Tibial artery (tissue), 4 donors: ENCODE data around the gene MAPK6.

Source experiments
- DNase-seq, 2 donors: peaks; one replicate each; pipeline ENCODE4 v3.0.0-alpha.2; 2019
- H3K27ac ChIP-seq, 2 donors: fragments of 200-600 bp; sonication (generic) in 1 of 2; 1 replicate in 1 of 2; 2 replicates in 1 of 2; pipeline ENCODE4 v1.5.1; 2018 to 2019; ENCODE audit warnings: mild to moderate bottlenecking in 1 of 2
- H3K27me3 ChIP-seq, 2 donors: fragments of 200-600 bp; sonication (generic) in 1 of 2; one replicate each; pipeline versions ENCODE4 v1.5.1 to v1.6.0; 2016 to 2019
- H3K36me3 ChIP-seq, 3 donors: fragments of 200-600 bp; sonication (generic) in 2 of 3; one replicate each; pipeline ENCODE4 v1.5.1; 2016 to 2019; ENCODE audit warnings: mild to moderate bottlenecking in 2 of 3
- H3K4me1 ChIP-seq, 4 donors: fragments of 200-600 bp; sonication (generic) in 2 of 4; 1 replicate in 3 of 4; 2 replicates in 1 of 4; pipeline ENCODE4 v1.5.1; 2016 to 2019
- H3K4me3 ChIP-seq, 2 donors: fragments of 200-600 bp; sonication (generic) in 1 of 2; 1 replicate in 1 of 2; 2 replicates in 1 of 2; pipeline ENCODE4 v1.5.1; 2018 to 2019; ENCODE audit warnings: mild to moderate bottlenecking in 2 of 2
- H3K9me3 ChIP-seq, 3 donors: fragments of 200-600 bp; sonication (generic) in 1 of 3; one replicate each; pipeline ENCODE4 v1.5.1; 2016 to 2019
- CTCF ChIP-seq, 2 experiments: fragments of 200-600 bp in 1 of 2; fragments of 450-650 bp in 1 of 2; IDR thresholded peaks; one replicate each; pipeline ENCODE4 v1.5.1; 2017 to 2019; ENCODE audit warnings: antibody characterized with exemption in 2 of 2, mild to moderate bottlenecking in 1 of 2, moderate library complexity in 1 of 2
- intact Hi-C: fragments of 100-400 bp; cut with DNase I; formaldehyde crosslinking; loops from one replicate; pipeline ENCODE4 v1.15.0; 2023; ENCODE audit warnings: low total_unique reads

Gene MAPK6

GRCh38 chr15:52102463-52102862 lies 83.4 kb downstream of the MAPK6 start:
- Histone ChIP-seq H3K36me3 (no peaks in the 10 kb centered on the region), H3K9me3 (no peaks in the 10 kb centered on the region), H3K27me3 (no peaks in the 10 kb centered on the region), H3K27ac (no peak overlapping the region), H3K4me1 (peaks cover 0 to 11% (median 3%) of the 10 kb centered on the region in 4 donors), H3K4me3 (no peak overlapping the region)
- no peak for DNase-seq
- no peak for TF ChIP-seq CTCF (IDR thresholded peaks at IDR 0.05)
- intact Hi-C loops: no loop called here

- H3K9me3 ChIP-seq: no peaks in the 10 kb centered on the region
- no peaks in the 10 kb centered on the region for H3K36me3 ChIP-seq
- no peak for TF ChIP-seq CTCF (IDR thresholded peaks at IDR 0.05)
- intact Hi-C loops: no loop called here
- no peaks in the 10 kb centered on the region for H3K27me3 ChIP-seq
- no peak overlapping the region for H3K27ac ChIP-seq
- H3K4me3 ChIP-seq: no peak overlapping the region
- DNase-seq: peak in 1 of 2 donors; percentile 89
- peaks cover 0 to 11% (median 3%) of the 10 kb centered on the region in 4 donors for H3K4me1 ChIP-seq
Observed at GRCh38 chr15:52103217-52104207, 84.5 kb downstream of the MAPK6 start.

- Histone ChIP-seq H3K9me3 (no peaks in the 10 kb centered on the region), H3K27ac (no peak overlapping the region), H3K4me3 (no peak overlapping the region), H3K27me3 (no peaks in the 10 kb centered on the region), H3K4me1 (peaks cover 0 to 11% (median 3%) of the 10 kb centered on the region in 4 donors), H3K36me3 (no peaks in the 10 kb centered on the region)
- DNase-seq: no peak
- TF ChIP-seq CTCF (IDR thresholded peaks at IDR 0.05): no peak
- intact Hi-C loops: no loop called here
Observed at GRCh38 chr15:52104532-52105004, 85.5 kb downstream of the MAPK6 start.

- H3K4me1 ChIP-seq: peaks cover 0 to 9% (median 1%) of the 10 kb centered on the region in 4 donors
- no peaks in the 10 kb centered on the region for H3K9me3 ChIP-seq
- TF ChIP-seq CTCF (IDR thresholded peaks at IDR 0.05): no peak
- H3K27me3 ChIP-seq: peaks cover 0 to 11% of the 10 kb centered on the region in 2 donors
- H3K27ac ChIP-seq: no peak overlapping the region
- H3K36me3 ChIP-seq: no peaks in the 10 kb centered on the region
- intact Hi-C loops: no loop called here
- no peak overlapping the region for H3K4me3 ChIP-seq
- no peak for DNase-seq
Observed at GRCh38 chr15:52105846-52106245, 86.8 kb downstream of the MAPK6 start.

- no peaks in the 10 kb centered on the region for H3K9me3 ChIP-seq
- DNase-seq: no peak
- no peak for TF ChIP-seq CTCF (IDR thresholded peaks at IDR 0.05)
- peaks cover 0 to 18% of the 10 kb centered on the region in 2 donors for H3K27me3 ChIP-seq
- peaks cover 0 to 8% (median 0%) of the 10 kb centered on the region in 4 donors for H3K4me1 ChIP-seq
- intact Hi-C loops: no loop called here
- H3K27ac ChIP-seq: no peak overlapping the region
- H3K36me3 ChIP-seq: no peaks in the 10 kb centered on the region
- no peak overlapping the region for H3K4me3 ChIP-seq
Observed at GRCh38 chr15:52106641-52107040, 87.6 kb downstream of the MAPK6 start.
